Prostate gland (tissue), 2 donors: ENCODE measurements around the gene NTMT1. TPM values are rescaled to one million over a fixed set of nuclear protein-coding genes. Genes with fewer than 3 reads are reported as not detected.

Source experiments
- DNase-seq: peaks from one replicate; pipeline ENCODE4 v3.0.0-alpha.2; 2019; ENCODE audit warnings: low spot score
- H3K27ac ChIP-seq, 2 donors: fragments of 200-600 bp; sonication (generic); 2 replicates each; pipeline ENCODE4 v1.5.1; 2017 to 2019
- H3K27me3 ChIP-seq: fragments of 200-600 bp; sonication (generic); replicated peaks from 2 replicates; pipeline ENCODE4 v1.5.1; 2019; ENCODE audit not compliant: insufficient read depth
- H3K36me3 ChIP-seq, 2 donors: fragments of 200-600 bp; sonication (generic); 1 replicate in 1 of 2; 2 replicates in 1 of 2; pipeline versions ENCODE4 v1.5.1 to v1.8.1; 2017 to 2019
- H3K4me1 ChIP-seq: fragments of 200-600 bp; sonication (generic); replicated peaks from 2 replicates; pipeline ENCODE4 v1.5.1; 2019
- H3K4me3 ChIP-seq, 2 donors: fragments of 200-600 bp; sonication (generic); 2 replicates each; pipeline ENCODE4 v1.5.1; 2017 to 2019
- H3K9me3 ChIP-seq: fragments of 200-600 bp; sonication (generic); 2 replicates; pipeline ENCODE4 v1.5.1; 2017
- POLR2A ChIP-seq: fragments of 450-650 bp; IDR thresholded peaks from one replicate; pipeline ENCODE4 v1.6.1; 2016; ENCODE audit warnings: antibody characterized with exemption, mild to moderate bottlenecking
- POLR2AphosphoS5 ChIP-seq: sonication (generic); formaldehyde crosslinking; IDR thresholded peaks from one replicate; pipeline ENCODE4 v1.6.1; 2017; ENCODE audit warnings: antibody characterized with exemption
- WGBS: methylation state at CpG from one replicate; pipeline ENCODE4 v1.1.5; 2018; 5-methylcytosine and 5-hydroxymethylcytosine counted together
- intact Hi-C: fragments of 100-400 bp; cut with DNase I; formaldehyde crosslinking; loops from one replicate; pipeline ENCODE4 v1.14.2; 2022
- total RNA-seq, 2 donors: library from RNA; depleted of rRNA; stranded (reverse); fragments of >200 nt; gene quantifications; one replicate each; pipeline ENCODE4 v1.1.0, GENCODE V29; 2016
- TF ChIP-seq, protein P1 (sequence below), 4 experiments: fragments of 200-600 bp in 2 of 4; fragments of 450-650 bp in 2 of 4; sonication (generic) in 2 of 4; IDR thresholded peaks; 1 replicate in 3 of 4; 2 replicates in 1 of 4; pipeline ENCODE4 v1.5.1; 2016 to 2019; ENCODE audit warnings: antibody characterized with exemption in 4 of 4, mild to moderate bottlenecking in 2 of 4, moderate library complexity in 2 of 4

NTMT1 gene
- total RNA-seq, 2 donors from 2014 or later, result 25.4 to 53.7 TPM

DNA sequence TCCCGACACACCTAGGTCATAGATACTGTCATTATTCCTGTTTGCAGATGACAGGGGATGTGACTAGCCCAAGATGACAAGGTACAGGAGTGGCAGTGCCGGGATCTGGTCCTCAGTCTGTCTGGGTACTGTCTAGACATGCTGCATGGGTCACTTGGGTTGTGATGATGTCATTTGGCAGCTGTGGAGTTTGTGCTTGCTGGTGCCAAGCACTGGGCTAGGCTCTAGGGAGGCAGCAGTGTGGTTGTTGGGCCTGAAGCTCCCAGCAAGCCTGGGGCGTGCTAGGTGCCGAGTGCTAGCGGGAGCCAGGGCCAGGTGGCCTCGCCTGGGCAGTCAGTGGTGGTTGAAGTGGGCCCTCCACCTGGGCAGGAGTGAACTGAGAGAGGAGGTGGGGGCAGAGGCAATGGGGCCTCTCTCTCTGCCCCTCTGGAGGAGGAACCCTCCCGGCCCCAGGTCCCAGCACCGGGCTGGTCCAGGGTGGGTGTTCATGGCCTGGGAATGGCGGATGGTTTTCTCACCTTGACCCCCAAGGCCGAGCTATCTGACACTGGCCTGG, 24.8 kb downstream of the NTMT1 start:
- intact Hi-C loops, result no loop called here
- WGBS, result 82% methylated on average over 10 of the region's 10 CpGs
- DNase-seq, result no peak
- H3K4me3 ChIP-seq, result no peak overlapping the region
- TF ChIP-seq POLR2AphosphoS5, result no peak
- TF ChIP-seq, protein P1, sequence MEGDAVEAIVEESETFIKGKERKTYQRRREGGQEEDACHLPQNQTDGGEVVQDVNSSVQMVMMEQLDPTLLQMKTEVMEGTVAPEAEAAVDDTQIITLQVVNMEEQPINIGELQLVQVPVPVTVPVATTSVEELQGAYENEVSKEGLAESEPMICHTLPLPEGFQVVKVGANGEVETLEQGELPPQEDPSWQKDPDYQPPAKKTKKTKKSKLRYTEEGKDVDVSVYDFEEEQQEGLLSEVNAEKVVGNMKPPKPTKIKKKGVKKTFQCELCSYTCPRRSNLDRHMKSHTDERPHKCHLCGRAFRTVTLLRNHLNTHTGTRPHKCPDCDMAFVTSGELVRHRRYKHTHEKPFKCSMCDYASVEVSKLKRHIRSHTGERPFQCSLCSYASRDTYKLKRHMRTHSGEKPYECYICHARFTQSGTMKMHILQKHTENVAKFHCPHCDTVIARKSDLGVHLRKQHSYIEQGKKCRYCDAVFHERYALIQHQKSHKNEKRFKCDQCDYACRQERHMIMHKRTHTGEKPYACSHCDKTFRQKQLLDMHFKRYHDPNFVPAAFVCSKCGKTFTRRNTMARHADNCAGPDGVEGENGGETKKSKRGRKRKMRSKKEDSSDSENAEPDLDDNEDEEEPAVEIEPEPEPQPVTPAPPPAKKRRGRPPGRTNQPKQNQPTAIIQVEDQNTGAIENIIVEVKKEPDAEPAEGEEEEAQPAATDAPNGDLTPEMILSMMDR (IDR thresholded peaks at IDR 0.05), result no peak
- no peaks in the 10 kb centered on the region for H3K9me3 ChIP-seq
- H3K36me3 ChIP-seq, result no peaks in the 10 kb centered on the region
- H3K4me1 ChIP-seq, result no peaks in the 10 kb centered on the region
- H3K27ac ChIP-seq, result no peak overlapping the region
- no peaks in the 10 kb centered on the region for H3K27me3 ChIP-seq

DNA sequence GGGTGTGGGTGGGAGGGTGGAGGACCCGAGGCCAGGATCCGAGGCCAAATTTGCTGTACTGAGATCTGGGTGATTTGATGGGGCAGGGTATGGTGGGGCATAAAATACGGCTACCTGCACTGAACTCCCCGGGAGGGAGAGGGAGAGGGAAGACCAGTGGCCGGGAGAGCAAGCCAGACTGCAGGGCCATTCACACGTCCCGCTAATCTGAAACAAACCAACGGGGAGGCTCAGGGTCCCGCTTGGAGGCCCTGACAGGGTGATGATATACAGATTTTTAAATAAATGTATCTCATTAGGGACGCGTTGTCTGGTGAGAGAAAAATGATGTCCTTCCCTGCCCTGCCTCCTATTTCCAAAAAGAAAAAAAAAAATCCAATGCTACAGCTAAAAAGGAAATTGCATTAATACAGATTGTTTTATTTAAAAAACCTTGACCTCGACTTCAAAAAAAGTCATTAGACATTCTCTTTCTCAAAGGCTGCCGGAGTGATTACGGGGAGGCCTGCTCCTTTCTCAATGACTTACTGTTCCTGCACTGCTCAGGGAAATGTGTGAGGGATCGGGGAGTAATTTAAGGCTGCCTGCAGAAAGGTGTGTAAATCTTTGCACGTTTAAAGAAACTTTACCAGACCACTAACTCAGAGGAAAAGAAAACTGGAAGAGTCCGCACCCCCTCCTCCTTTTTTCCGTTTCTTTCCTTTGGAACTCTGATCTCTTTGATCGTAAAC, 28.0 kb downstream of the NTMT1 start:
- no peaks in the 10 kb centered on the region for H3K4me1 ChIP-seq
- H3K27ac ChIP-seq, result peak overlapping the region; percentile 38 to 45
- H3K4me3 ChIP-seq, result no peak overlapping the region
- intact Hi-C loops, result no loop called here
- no peaks in the 10 kb centered on the region for H3K9me3 ChIP-seq
- no peaks in the 10 kb centered on the region for H3K36me3 ChIP-seq
- TF ChIP-seq POLR2A, result no peak
- TF ChIP-seq POLR2AphosphoS5, result no peak
- TF ChIP-seq, protein P1 (IDR thresholded peaks at IDR 0.05), result no peak
- H3K27me3 ChIP-seq, result no peaks in the 10 kb centered on the region
- DNase-seq, result no peak
- 40% methylated on average over 19 of the region's 19 CpGs for WGBS

DNA sequence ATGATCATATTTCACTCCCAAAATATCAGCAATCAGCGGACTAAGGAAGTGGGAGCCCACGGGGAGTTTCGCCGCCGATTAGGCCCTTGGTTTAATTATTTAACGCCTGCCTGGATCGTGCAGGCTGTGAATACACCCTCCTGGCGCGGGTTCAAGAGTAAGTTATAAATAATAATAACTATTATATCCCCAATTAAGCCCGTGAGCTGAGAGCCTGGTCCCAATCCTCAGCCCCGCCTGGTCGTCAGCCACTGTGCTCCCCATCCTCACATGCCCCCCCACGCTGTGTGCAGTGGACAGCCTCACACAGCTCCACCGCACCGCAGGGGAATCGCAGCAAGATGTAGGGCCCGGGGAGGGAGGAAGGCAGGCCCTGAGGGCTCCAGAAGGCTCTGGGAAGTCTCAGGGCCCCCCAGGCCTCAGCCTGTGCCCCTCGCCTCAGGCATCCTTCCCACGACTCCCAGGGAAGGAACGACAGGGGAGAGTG, 28.6 kb downstream of the NTMT1 start:
- Histone ChIP-seq H3K4me1 (no peaks in the 10 kb centered on the region), H3K27me3 (no peaks in the 10 kb centered on the region), H3K27ac (peak overlapping the region; percentile 38 to 45), H3K4me3 (no peak overlapping the region), H3K36me3 (no peaks in the 10 kb centered on the region), H3K9me3 (no peaks in the 10 kb centered on the region)
- intact Hi-C loops, result no loop called here
- DNase-seq, result no peak
- no peak for TF ChIP-seq POLR2A
- WGBS, result 36% methylated on average over 20 of the region's 20 CpGs

DNA sequence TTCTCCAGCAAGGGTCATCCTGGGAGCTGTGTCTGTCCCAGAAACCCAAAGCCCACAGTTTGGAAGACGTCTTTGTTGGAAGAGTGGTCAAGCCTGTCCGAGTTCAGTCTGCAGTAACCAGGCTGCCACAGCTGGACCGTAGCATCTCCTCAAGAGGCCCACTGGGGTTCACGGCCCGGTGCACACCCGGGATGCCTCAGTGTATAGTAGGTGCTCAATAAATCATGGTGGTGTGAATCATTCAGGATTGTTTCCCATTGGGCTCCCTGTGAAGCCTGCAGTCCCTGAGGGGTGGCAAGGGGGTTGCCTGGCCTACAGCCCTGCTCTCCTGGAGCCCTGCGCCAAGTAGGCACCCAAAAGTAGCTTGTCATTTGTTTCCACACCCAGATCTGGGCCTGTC, 29.2 kb downstream of the NTMT1 start:
- no peak for DNase-seq
- TF ChIP-seq POLR2A (no peak), POLR2AphosphoS5 (no peak)
- TF ChIP-seq, protein P1 (IDR thresholded peaks at IDR 0.05), result no peak
- Histone ChIP-seq H3K27ac (no peak overlapping the region), H3K4me1 (no peaks in the 10 kb centered on the region), H3K4me3 (no peak overlapping the region), H3K36me3 (no peaks in the 10 kb centered on the region), H3K9me3 (no peaks in the 10 kb centered on the region), H3K27me3 (no peaks in the 10 kb centered on the region)
- intact Hi-C loops, result no loop called here
- 94% methylated on average over 7 of the region's 7 CpGs for whole genome bisulfite sequencing

DNA sequence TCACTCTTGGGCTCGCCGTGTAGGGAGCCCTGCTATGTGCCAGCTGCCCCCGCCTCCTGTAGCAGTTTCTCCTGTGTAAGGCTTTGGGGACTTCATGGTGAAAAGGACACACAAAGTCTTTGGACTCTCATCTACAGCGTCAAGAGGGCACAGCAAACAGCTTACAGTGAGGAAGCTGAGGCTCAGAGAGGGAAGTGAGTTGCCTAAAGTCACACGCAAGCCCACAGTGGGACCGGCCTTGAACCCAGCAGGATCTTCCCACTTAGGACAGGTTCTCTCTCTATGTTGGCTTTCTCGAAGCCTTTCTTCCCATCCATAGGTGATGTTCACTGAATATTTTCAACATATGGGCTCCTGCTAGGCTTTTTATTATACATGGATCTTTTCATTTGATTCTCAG, 29.7 kb downstream of the NTMT1 start:
- TF ChIP-seq POLR2AphosphoS5, result no peak
- TF ChIP-seq, protein P1 (IDR thresholded peaks at IDR 0.05), result no peak
- no peak for TF ChIP-seq POLR2A
- Histone ChIP-seq H3K4me1 (no peaks in the 10 kb centered on the region), H3K36me3 (no peaks in the 10 kb centered on the region), H3K27me3 (no peaks in the 10 kb centered on the region), H3K27ac (no peak overlapping the region), H3K9me3 (no peaks in the 10 kb centered on the region), H3K4me3 (no peak overlapping the region)
- intact Hi-C loops, result no loop called here
- DNase-seq, result no peak
- WGBS, result 83% methylated on average over 7 of the region's 7 CpGs
